HG03280 (cell line): ENCODE results near the gene F11R.
"Not testable (repeated sequence)": the region's sequence is repeated elsewhere in the genome, so short reads cannot be mapped to it uniquely, and the experiment has no call there.

Source experiments
- ATAC-seq: cut with Tn5 transposase; IDR thresholded peaks from one replicate; pipeline ENCODE4 v1.9.1; 2021; ENCODE audit warnings: mild to moderate bottlenecking, moderate library complexity; ENCODE audit not compliant: unreplicated experiment

F11R gene

GRCh38 chr1:161020509-161021164, at the start of gene F11R:
F11R (minus strand) TSS chr1:161021152; CDS start chr1:161021073, 79 bp downstream.
- peak; percentile 32 for ATAC-seq

GRCh38 chr1:161069731-161070270, 48.8 kb upstream of the F11R start, which contains the start of gene ARHGAP30:
ARHGAP30 (minus strand) TSS chr1:161069891; CDS start chr1:161069624, 267 bp downstream.
- ATAC-seq = peak; percentile 91

- no peak for ATAC-seq
Observed at GRCh38 chr1:161069241-161069640, 48.3 kb upstream of the F11R start.

GRCh38 chr1:161068306-161069234, 47.6 kb upstream of the F11R start:
- peak; percentile 45 for ATAC-seq

- ATAC-seq = no peak
Observed at GRCh38 chr1:161066694-161067093, 45.7 kb upstream of the F11R start.

GRCh38 chr1:161065681-161066080, 44.7 kb upstream of the F11R start:
- ATAC-seq = not testable (repeated sequence)

- ATAC-seq = not testable (repeated sequence)
Observed at GRCh38 chr1:161063936-161064335, 43.0 kb upstream of the F11R start.

GRCh38 chr1:161061419-161061818, 40.5 kb upstream of the F11R start:
- no peak for ATAC-seq

GRCh38 chr1:161059293-161059692, 38.3 kb upstream of the F11R start:
- no peak for ATAC-seq

GRCh38 chr1:161054805-161055204, 33.9 kb upstream of the F11R start:
- ATAC-seq = no peak

- no peak for ATAC-seq
Observed at GRCh38 chr1:161054232-161054631, 33.3 kb upstream of the F11R start.

- no peak for ATAC-seq
Observed at GRCh38 chr1:161052899-161053298, 31.9 kb upstream of the F11R start.

- ATAC-seq = no peak
Observed at GRCh38 chr1:161051219-161051618, 30.3 kb upstream of the F11R start.

GRCh38 chr1:161048949-161049722, 28.2 kb upstream of the F11R start:
- ATAC-seq = no peak

GRCh38 chr1:161047436-161048420, 26.8 kb upstream of the F11R start:
- no peak for ATAC-seq

GRCh38 chr1:161046605-161047228, 25.8 kb upstream of the F11R start:
- ATAC-seq = peak; percentile 50

GRCh38 chr1:161045736-161046604, 25.0 kb upstream of the F11R start, which contains the start of gene USF1:
USF1 (minus strand) TSS chr1:161045977; CDS start chr1:161043275, 2,702 bp downstream.
- ATAC-seq = peak; percentile 57
